ENCODE data around the gene REL.

GRCh38 chr2:60836491-60836890, 44.9 kb upstream of the REL start:
- TF ChIP-seq CTCF (IDR thresholded peaks at IDR 0.05): no peak
- TF ChIP-seq POLR2A (IDR thresholded peaks at IDR 0.05): no peak

Measured in prostate gland (tissue), 2 donors.